GM19025 (cell line): ENCODE measurements around the gene PPARD.
"Not testable (repeated sequence)": the region's sequence is repeated elsewhere in the genome, so short reads cannot be mapped to it uniquely, and the experiment has no call there.

ENCODE experiments used
- ATAC-seq: cut with Tn5 transposase; IDR thresholded peaks from one replicate; pipeline ENCODE4 v1.9.1; 2021; ENCODE audit warnings: mild to moderate bottlenecking, low read depth, moderate library complexity; ENCODE audit not compliant: unreplicated experiment

PPARD gene

GRCh38 chr6:35311390-35312075 is 30.8 kb upstream of the PPARD start:
- ATAC-seq: no peak

- no peak for ATAC-seq
Measured at GRCh38 chr6:35312076-35312800, 30.1 kb upstream of the PPARD start.

GRCh38 chr6:35312807-35313206 is 29.6 kb upstream of the PPARD start:
- ATAC-seq: no peak

- ATAC-seq: no peak
Measured at GRCh38 chr6:35317483-35318195, 24.7 kb upstream of the PPARD start.

- no peak for ATAC-seq
Measured at GRCh38 chr6:35318196-35319171, 23.9 kb upstream of the PPARD start.

- ATAC-seq: no peak
Measured at GRCh38 chr6:35319346-35320030, 22.9 kb upstream of the PPARD start.

- ATAC-seq: no peak
Measured at GRCh38 chr6:35320031-35320410, 22.3 kb upstream of the PPARD start.

- no peak for ATAC-seq
Measured at GRCh38 chr6:35321091-35321490, 21.3 kb upstream of the PPARD start.

- ATAC-seq: no peak
Measured at GRCh38 chr6:35327349-35328027, 14.9 kb upstream of the PPARD start.

- no peak for ATAC-seq
Measured at GRCh38 chr6:35328108-35328723, 14.1 kb upstream of the PPARD start.

- ATAC-seq: not testable (repeated sequence)
Measured at GRCh38 chr6:35328965-35329364, 13.4 kb upstream of the PPARD start.

GRCh38 chr6:35330541-35331119 is 11.7 kb upstream of the PPARD start:
- no peak for ATAC-seq

GRCh38 chr6:35332074-35332887 is 10.1 kb upstream of the PPARD start:
- not testable (repeated sequence) for ATAC-seq

- ATAC-seq: no peak
Measured at GRCh38 chr6:35341557-35341956, 801 bp upstream of the PPARD start.

- ATAC-seq: no peak
Measured at GRCh38 chr6:35343092-35343834, 905 bp downstream of the PPARD start.

- no peak for ATAC-seq
Measured at GRCh38 chr6:35343835-35344550, 1.6 kb downstream of the PPARD start.
